GM12873 (cell line): ENCODE data around the gene RBM12.

Source experiments
- CTCF ChIP-seq: IDR thresholded peaks from 2 replicates; pipeline ENCODE4 v1.5.1; 2012; ENCODE audit warnings: low read depth, mild to moderate bottlenecking, moderate library complexity, low read length, control low read depth; ENCODE audit not compliant: insufficient read depth; ENCODE audit errors: missing control alignments

Gene RBM12

GRCh38 chr20:35641743-35642142 lies 23.0 kb downstream of the RBM12 start:
- TF ChIP-seq CTCF = no peak

DNA sequence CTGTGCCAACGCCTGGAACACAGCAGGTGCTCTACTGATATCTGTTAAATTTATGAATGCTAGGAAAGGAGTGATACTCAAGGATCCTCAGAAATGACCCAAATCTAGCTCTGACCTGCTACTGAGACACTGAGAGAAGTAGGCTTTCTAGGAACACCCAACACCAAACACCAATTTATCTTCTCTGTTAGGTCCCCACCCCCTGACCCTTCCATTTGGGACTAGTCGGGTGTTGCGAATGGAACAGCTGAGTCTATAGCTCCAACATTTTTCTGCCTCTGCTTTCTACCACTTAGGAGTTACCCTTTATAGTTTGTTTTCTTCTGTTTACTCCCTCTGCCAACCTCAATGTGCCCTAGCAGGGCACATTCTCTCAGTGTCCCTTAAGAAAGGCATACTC lies 24.0 kb downstream of the RBM12 start:
- no peak for TF ChIP-seq CTCF

- TF ChIP-seq CTCF = no peak
Observed at GRCh38 chr20:35638751-35639150, 25.9 kb downstream of the RBM12 start.

DNA sequence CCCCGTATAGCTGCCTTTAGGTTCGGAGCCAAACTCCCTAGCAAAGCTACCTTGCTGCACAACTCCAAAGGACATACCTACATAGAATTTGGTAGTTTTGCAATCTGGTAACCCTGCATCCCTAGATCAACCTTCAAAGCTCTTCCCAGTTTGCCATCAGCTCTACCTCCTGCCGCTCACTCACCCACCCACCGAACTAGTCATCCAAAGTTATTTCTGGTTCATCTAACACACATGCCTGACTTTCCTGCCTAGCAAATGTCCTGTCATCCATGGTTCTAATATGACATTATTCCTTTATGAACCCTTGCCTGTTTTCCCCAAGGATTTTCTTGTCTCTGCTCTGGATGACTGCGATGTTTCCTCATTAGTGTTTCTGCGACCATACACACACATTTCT lies 27.4 kb downstream of the RBM12 start:
- no peak for TF ChIP-seq CTCF

GRCh38 chr20:35636095-35636494 lies 28.6 kb downstream of the RBM12 start:
- TF ChIP-seq CTCF = no peak

DNA sequence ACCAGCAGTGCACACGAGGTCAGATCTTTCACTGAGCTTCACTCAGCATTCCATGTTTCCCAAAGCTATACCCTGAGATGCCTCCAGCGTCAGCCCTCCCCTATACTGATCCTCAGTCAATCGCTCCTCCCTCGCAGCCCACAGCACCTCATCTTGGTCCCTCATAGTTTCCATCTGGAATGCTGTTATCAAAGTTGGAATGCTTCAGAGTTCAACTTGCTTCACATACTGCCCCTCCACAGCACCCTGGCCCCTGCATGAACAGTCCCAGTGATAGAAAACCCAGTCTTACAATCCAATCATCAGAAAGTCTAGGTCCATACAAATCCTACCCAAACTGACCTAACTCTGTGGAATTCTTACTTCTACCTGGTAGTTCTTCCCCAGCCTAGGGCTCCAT lies 29.0 kb downstream of the RBM12 start:
- no peak for TF ChIP-seq CTCF

GRCh38 chr20:35632539-35633115 lies 32.1 kb downstream of the RBM12 start:
- TF ChIP-seq CTCF = no peak
